NCI-H345 treated with DMSO at 0.1 percent for 48 hours (cell line): ENCODE results near the gene CDC45.
"Not testable (repeated sequence)": the region's sequence is repeated elsewhere in the genome, so short reads cannot be mapped to it uniquely, and the experiment has no call there.

Experiments
- DNase-seq: peaks from one replicate; lab custom pipeline; 2025; ENCODE audit not compliant: unreplicated experiment; lab: John Stamatoyannopoulos, UW

CDC45 gene, protein sequence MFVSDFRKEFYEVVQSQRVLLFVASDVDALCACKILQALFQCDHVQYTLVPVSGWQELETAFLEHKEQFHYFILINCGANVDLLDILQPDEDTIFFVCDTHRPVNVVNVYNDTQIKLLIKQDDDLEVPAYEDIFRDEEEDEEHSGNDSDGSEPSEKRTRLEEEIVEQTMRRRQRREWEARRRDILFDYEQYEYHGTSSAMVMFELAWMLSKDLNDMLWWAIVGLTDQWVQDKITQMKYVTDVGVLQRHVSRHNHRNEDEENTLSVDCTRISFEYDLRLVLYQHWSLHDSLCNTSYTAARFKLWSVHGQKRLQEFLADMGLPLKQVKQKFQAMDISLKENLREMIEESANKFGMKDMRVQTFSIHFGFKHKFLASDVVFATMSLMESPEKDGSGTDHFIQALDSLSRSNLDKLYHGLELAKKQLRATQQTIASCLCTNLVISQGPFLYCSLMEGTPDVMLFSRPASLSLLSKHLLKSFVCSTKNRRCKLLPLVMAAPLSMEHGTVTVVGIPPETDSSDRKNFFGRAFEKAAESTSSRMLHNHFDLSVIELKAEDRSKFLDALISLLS

DNA sequence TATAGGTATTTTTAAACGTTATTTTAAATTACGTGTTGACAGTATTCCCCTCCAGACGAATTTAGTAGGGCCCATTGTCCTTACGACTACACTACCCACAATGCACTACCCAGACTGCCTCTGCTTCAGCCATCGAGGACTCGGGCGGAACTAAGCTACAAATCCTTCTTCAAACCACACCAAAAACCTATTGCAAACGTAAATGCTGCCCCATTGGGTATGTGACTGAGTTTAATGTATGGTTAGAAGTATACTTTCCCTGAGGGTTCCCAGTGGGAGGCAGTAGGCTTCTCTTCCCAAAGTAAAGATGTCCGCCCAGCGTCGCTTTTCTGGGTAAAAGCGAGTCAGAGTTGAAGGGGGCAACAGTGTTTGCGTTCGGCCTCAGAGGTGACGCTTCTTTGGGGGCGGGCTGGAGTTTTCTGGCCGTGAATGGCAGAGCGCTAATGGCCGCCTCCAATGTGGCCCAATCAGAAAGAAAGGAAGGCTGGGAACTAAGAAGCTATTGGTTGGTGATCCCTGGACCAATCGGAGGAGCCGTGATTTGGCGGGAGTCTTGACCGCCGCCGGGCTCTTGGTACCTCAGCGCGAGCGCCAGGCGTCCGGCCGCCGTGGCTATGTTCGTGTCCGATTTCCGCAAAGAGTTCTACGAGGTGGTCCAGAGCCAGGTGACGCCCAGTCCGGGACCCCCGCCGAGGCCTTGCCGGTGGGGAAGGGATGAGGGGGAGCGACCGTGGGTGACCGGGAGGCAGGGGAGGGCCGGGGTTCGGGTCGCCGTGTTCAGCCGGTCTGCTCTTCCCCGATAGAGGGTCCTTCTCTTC, at the start of gene CDC45:
CDC45 (plus strand) TSS at position 566 of the 818 bp plus-strand sequence; CDS start at position 615, 49 bp downstream.
- DNase-seq: peak; percentile 96

DNA sequence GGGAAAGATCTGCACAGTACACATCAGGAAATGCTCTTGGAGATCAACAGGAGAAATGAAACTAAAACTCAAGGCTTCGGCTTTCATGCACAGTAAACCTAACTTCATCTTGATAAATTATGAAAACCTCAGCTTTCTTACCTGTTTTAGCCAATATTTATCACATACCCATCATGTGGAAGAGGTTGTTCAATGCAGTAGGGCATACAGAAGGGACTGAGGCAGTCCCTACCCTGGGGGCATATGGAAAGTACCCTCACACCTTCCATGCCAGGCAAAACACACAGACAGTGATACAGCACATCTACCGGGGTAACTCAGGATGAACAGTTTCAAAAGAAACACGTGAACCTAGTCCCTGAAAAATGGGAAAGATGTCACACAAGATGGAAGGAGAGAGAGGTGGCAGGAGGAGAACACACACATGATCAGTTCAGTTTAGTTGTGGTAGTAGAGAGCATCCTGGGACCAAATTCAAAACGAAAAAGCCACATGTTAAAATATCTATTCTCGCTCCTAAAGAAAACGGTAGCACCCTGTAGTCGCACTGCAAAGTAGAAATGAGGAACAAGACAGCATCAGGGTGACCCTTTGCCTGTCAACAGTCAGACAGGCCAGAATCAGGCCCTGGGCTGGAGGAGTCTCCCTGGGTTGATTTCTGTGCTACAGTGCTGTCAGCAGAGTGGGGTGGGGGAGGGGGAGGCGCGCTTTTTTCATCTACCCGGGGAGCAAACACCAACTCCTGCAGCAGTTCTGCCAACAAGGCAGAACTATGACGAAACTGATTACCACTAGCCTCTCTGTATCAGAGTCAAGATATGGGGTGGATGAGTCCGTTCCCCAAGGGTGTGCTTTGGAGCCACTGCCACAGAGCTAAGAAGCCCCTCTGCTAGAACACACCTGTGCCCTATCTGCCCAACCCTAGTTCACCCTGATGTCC, 49.5 kb upstream of the CDC45 start:
- DNase-seq: no peak

DNA sequence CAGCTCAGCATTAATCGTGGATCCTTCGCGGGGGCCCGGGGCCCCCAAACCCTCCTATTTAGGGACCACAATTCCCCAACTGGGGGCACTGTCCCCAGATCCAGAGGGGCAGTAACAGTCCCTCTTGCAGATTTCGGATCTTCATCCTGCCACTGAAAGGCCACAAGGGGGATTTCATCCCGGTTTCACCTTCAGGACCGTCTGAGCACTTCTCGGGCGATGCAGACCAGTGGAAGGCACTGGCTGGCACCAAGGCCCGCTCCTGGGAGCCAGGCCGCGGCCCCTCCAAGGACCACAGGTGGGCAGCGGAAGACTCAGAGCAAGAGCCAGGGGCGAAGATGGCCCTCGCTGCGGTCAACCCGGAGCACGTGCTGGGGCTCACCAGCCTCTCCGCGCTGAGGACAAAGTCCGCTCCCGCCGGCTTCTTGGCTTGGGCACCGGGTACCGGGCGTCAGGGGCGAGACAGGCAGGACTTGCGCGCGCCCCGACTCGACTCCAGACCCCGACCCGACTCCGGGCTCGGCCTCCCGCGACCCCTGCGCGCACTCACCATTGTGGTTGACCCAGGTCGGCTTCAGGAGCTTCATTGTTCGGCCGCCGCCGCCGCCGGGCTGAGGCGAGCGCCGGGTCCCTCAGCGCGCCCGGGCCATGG, 48.7 kb upstream of the CDC45 start:
- no peak for DNase-seq

DNA sequence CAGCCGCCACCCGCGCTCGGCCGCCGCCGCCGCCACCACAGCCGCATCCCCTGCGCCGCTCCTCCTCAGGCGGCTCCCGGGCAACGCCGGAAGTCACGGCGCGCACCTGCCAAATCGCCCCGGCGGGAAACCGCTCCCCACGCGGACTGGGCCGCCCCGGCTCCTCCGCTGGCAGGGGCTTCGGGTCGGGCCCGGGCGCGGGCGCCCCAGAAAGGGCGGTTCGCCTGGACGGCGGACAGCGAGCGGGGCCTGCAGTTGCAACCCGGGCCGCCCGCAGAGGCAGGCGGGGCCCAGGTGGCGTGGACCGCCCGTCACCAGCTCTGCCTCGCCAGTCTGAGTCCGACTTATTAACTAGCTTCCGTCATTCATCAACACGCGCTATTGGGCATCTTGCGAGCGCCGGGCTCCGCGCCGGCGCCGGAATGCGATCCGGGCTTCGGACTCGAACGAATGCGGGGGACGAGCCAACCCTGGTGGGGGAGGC, 48.0 kb upstream of the CDC45 start, which contains the start of gene HIRA:
HIRA (minus strand) TSS at position 85 of the 484 bp plus-strand sequence. CDS start 257 bp downstream, outside the sequence.
- DNase-seq: peak; percentile 20

DNA sequence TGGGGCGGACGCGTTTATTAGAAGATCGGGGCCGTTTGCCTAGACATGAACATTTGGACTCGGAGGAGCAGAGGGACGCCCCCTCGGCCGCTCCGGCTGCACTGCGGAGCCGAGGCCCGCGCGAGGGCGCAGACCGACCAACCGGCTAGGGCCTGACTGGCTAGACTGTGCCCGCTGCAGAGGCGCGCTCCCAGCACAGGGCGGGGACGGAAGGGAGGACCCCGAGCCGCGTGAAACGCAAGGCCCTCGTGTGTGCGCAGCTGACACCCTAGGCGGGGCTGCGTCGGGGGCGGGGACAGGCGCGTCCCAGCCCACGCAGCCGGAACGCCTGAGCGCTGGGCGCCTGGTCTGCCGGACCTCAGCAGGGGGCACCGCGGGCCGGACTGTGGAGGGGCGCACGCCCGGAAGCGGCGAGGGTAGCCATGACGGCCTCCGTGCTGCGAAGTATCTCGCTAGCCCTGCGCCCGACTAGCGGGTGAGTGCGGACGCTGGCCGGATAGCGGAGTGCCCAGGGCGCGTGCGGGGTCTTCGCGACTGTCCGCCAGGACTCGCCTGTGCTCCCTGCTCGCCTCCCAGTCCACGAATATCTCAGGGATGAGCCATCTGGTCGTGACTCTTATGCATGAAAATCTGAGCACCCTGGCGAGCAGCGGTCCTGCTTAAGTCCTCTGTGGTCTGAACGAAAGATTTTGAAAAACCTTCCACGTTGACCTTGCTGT, 47.4 kb upstream of the CDC45 start, which contains the start of gene MRPL40:
MRPL40 (plus strand) TSS at position 413 of the 719 bp plus-strand sequence; CDS start at position 423, 10 bp downstream.
- peak; percentile 42 for DNase-seq

DNA sequence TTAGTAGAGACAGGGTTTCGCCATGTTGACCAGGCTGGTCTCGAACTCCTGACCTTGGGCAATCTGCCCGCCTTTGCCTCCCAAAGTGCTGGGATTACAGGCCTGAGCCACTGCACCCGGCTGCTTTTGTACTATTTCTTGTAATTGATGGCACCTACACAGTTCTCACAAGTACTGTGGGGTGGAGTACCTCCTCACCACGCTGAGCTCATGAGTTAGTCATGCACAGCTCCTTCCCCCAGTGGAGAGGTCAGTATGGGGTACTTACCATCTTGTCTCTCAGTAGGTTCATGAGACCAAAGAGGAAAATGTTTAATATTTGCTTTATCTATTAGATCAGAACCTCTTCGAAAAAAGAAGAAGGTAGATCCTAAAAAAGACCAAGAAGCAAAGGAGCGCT, 45.3 kb upstream of the CDC45 start:
- no peak for DNase-seq

DNA sequence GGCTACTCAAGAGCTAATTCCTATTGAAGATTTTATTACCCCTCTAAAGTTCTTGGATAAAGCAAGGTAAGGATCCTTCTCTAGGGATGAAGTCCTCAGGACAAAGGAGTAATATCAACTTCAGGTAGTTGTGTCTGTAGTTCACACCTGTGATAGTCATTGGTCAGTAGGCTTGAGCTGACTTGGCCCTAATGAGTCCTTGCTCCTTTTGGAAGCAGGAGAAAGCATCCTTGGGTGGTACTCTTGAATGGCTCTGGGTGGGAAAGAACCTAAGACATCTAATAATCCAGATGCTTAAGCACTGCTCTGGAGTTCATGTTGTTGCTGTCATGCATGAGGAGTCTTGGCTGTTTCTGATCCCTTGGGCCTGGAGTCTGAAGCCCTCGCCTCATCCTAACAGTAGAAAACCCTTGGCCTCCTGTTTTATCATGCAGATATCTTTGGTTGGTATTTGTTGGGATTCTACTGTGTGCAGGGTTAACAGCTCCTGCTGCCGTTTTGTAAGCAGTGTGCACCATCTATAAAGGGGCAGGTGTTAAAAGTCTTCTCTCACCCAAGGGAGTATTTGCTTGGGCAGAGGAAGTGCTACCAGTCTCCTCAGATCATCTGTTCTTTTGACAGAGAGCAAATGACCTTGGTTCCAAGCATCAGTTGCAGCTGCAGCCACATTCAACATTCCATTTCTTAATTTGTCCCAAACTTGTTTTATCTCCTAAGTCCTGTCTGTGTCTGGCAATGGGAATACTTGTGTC, 44.7 kb upstream of the CDC45 start:
- no peak for DNase-seq

DNA sequence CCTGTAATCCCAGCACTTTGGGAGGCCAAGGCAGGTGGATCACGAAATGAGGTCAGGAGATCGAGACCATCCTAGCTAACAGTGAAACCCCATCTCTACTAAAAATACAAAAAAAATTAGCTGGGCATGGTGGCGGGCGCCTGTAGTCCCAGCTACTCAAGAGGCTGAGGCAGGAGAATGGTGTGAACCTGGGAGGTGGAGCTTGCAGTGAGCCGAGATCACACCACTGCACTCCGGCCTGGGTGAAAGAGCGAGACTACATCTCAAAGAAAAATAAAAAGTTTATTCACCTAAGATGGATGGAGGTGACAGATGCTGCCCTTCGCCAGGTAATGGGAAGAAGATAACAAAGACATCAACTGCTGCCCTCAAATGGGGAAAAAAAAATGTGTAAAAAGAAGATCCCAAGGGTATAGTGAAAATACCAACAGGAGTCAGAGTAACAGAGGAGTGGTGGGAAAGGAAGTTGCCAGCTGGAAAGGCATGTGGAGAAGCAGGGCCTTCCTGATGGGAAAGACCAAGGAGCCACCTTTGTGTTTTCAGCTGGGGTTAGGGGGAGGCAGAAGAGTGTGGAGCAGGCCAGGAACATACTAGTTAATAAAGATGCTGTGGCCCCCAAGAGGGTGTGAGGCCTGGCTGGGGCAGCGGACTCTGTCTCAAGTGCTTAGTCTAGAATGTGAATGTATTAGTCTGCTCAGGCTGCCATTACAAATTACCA, 43.1 kb upstream of the CDC45 start:
- DNase-seq: not testable (repeated sequence)

DNA sequence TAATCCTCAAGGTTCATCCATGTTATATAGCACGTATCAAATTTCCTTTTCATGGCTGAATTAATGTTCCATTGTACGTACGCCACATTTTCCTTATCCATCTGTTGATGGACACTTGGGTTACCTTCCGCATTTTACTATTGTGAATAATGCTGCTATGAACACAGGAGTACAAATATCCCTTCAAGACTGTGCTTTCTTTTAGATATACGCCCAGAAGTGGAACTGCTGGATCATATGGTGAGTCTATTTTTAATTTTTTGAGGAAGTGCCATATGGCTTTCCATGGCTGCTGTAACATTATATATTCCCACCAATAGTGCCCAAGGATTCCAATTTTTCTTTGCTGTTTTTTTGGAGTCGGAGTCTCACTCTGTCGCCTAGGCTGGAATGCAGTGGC, 41.4 kb upstream of the CDC45 start:
- no peak for DNase-seq

DNA sequence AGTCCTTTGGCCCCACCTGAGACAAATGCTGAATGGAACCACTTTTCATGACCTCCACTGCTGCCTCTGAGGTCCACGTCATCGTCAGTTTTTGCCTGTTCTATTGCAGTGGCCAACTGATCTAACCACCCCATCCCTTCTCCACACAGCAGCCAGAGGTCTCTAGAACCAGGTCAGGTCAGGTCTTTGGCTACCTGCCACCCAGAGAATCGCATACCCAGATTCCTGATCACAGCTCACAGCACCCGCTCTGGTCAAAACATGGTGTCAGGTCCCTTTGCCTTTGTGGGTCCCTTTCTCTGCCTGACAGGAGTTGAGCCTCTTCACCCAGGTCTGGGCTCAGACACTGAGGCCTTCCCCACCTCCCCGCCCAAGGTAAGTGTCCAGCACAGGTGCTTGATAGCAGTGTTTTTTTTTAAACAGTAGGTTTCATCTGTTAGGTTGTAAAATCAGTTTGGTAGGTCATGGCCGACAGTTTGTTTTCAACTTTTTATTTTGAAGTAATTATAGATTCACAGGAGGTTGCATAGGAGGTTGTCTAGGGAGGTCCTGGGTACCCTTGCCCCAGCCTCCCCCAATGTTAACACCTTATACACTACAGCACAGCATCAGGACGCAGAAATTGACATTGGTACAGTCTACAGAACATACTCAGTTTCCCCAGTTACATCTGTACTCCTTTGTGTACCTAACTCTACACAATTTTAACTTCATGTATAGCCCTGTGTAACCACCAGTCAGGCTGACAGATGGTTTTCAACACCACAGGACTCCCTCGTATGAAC, 39.1 kb upstream of the CDC45 start:
- DNase-seq: no peak

DNA sequence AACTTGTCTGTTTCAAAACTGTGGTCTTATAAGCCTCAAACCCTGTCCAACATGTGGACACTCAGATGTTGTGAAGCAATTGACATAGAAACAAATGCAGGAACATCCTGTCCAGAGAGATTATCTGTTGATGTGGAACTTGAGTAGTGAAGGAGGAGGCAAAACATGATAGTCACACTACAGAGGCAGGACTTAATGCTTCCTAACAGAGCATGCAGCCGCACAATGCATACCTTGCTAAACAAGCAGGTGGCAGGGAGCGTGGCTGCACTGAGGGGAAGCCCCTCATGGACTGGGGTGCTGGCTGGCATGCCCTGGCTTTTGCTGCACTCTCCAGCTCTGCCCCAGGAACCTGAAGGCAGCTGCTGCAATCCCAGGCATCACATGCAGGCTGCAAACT, 37.6 kb upstream of the CDC45 start:
- DNase-seq: no peak

DNA sequence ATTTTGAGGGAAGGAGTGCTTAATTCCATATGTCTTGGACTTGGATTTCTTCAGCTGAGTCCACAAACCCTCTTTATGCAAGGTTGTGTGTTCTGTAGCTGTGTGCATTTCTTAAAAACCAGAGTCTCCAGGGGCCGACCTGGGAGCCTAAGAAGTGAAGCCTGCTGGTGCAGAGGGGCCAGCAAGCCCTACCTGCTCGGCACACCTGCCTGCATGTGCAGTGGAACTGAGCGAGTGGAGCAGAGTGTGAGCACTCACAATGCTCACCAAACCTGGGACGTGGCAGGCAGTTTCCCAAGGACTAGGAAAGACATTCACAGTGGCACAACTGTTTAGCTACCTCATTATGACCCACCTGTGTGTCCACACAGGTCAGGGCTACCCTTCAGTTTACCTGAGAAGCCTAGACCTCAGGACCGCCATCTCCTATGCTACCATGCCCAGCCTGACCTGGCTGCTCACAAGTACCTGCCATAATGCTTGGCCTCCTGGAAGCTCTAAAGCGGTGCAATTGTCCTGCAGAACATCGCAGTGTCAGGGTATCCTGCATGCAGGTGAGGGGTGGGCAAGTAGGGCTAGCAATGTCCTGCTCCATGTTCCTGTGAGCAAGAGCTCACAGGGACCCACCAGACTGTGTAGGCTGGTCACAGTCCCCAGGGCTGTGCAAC, 36.0 kb upstream of the CDC45 start:
- DNase-seq: no peak

DNA sequence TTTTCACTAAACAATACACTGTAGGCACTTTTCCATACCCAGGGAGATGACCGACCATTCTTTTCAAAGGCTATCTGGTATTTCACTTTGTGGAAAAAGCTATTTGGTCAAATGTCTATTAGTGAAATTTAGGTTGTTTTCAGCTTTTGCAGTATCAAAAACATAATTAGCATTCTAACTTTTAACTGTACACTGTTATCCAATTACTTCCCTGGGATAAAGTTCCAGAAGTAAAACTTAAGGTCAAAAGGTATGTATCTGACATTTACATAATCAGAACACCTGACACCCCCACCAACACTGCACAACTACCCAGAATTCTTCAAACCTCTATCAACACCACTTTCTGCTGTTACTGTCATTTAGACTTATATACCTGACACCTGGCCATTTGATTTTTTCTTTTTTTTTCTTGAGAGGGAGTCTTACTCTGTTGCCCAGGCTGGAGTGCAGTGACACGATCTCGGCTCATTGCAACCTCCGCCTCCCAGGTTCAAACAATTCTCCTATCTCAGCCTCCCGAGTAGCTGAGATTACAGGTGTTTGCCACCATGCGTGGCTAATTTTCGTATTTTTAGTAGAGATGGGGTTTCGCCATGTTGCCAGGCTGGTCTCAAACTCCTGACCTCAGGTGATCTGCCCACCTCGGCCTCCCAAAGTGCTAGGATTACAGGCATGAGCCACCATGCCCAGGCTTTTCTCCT, 34.3 kb upstream of the CDC45 start:
- not testable (repeated sequence) for DNase-seq

DNA sequence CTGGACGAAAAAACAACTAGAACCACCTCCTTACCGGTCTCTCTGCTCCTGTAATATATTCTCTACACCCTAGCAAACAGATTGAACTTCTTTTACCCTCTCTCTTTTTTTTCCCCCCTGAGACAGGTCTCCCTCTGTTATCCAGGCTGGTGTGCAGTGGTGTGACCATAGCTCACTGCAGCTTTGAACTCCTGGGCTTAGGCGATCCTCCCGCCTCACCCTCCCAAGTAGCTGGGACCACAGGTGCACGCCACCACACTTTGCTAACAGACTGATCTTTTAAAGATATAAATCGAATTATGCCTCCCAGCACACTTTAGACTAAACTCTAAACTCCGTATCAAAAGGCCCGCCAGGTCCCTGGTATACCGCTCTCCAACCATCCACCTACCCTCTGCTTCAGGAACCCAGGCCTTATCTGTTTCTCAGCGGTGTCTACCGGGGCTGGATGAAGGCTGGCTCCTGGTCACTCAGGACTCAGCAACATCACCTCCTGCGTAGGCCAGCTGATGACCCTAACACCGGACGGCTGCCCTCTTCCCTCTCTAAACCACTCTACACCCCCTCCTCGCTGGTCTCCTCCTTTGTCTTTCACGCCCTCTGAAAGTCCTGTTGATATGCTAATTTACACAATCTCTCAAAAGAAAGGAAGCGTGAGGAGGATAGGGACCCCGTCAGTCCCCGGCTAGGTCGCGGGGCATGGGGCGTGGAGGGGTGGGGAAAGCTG, 33.0 kb upstream of the CDC45 start:
- no peak for DNase-seq
